ENCODE results near the gene MRI1.
A peak's percentile ranks its signal among the peaks of the same experiment; 100 is the strongest.
"Not testable (repeated sequence)": the region's sequence is repeated elsewhere in the genome, so short reads cannot be mapped to it uniquely, and the experiment has no call there.

MRI1 gene

DNA sequence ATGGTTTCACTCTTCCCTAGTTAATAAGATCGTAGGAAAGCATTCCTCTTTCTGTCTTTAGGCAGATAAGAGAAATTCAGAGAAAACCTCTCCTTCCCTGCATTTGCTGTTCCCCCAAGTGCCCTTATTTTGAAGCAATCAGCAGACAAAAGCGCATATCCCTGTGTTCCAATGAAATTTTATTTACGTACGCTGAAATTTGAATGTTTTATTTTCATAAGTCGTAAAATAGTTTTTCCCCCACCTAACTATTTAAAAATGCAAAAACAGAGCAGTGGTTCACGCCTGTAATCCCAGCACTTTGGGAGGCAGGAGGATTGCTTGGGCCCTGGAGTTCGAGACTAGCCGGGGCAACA lies 17.2 kb upstream of the MRI1 start:
- no peaks in the 10 kb centered on the region for H3K27me3 Mint-ChIP-seq
- no peaks in the 10 kb centered on the region for H3K36me3 Mint-ChIP-seq (ENCODE audit: low read depth)
- peaks cover 29% of the 10 kb centered on the region for H3K4me1 Mint-ChIP-seq (ENCODE audit: low read depth)
- peak overlapping the region; percentile 96 for H3K4me3 Mint-ChIP-seq
- H3K27ac Mint-ChIP-seq: no peak overlapping the region
- no peaks in the 10 kb centered on the region for H3K9me3 Mint-ChIP-seq

DNA sequence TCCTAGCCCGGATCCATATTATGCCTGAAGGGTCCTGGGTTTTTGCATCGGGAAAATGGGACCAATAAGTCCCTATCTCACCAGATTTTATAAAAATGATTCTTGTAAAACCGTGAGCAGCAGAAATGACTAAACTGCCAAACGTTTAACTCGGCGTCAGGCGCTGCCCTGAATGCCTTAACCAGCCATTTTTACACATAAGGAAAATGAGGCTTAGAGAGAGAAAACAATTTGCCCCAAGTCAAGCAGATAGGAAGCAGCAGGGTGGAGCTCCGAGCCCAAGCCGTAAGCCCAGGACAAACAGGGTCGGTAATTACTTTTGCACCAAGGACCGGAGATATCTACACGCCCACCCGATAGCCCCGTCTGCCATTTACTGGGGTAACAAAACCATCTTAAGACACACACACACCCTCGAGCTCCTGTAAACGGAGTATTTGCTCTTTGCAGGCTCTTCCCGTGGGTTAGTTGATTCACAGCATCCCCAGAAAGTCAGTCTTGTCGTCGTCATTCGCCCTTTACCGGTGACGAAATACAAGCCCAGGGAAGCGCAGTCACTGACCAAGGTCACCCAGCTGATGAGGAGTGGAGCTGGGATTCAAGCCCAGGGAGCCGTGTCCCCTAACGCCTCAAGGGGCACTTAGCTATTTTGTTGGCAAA lies 16.0 kb upstream of the MRI1 start:
- H3K4me1 Mint-ChIP-seq (ENCODE audit: low read depth): peaks cover 29% of the 10 kb centered on the region
- H3K36me3 Mint-ChIP-seq (ENCODE audit: low read depth): peaks cover 8% of the 10 kb centered on the region
- no peaks in the 10 kb centered on the region for H3K27me3 Mint-ChIP-seq

DNA sequence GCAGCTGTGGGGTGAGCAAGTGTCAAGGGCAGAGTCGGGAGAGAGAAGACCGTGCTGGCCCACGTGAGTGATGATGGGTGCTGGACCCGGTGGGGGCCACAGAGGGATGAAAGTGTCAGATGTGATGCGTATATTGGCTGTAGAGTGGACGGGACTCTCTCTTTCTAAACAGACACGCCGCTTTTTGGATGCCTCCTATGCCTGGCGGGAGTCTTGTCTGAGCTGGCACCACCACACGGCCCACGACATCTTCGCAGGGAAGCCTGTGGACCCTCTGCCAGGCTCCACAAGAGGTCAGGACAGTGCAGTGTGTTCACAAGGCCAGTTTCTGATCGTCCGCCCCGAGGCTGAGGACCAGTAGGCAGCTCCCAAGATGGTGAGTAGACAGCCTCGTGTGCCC lies 12.9 kb upstream of the MRI1 start:
- no peak overlapping the region for H3K4me3 Mint-ChIP-seq
- peaks cover 29% of the 10 kb centered on the region for H3K4me1 Mint-ChIP-seq (ENCODE audit: low read depth)
- no peaks in the 10 kb centered on the region for H3K27me3 Mint-ChIP-seq
- peak overlapping the region; percentile 38 for H3K27ac Mint-ChIP-seq
- no peaks in the 10 kb centered on the region for H3K9me3 Mint-ChIP-seq
- peaks cover 27% of the 10 kb centered on the region for H3K36me3 Mint-ChIP-seq (ENCODE audit: low read depth)

More for the DNA sequence above, 16.0 kb upstream of the MRI1 start:
- Mint-ChIP-seq H3K9me3 (no peaks in the 10 kb centered on the region), H3K4me3 (peak overlapping the region; percentile 96), H3K27ac (peak overlapping the region; percentile 79)

DNA sequence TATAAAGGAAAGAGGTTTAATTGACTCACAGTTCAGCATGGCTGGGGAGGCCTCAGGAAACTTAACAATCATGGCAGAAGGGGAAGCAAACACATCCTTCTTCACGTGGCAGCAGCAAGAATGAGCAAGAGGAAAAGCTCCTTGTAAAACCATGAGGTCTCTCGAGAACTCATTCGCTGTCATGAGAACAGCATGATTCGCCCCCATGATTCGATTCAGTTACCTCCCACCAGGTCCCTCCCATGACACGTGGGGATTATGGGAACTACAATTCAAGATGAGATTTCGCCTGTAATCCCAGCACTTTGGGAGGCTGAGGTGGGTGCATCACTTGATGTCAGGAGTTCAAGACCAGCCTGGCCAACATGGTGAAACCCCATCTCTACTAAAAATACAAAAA lies 10.7 kb upstream of the MRI1 start:
- H3K27ac Mint-ChIP-seq, H3K9me3 Mint-ChIP-seq, H3K27me3 Mint-ChIP-seq, H3K4me3 Mint-ChIP-seq: not testable (repeated sequence)
- Mint-ChIP-seq H3K4me1 (ENCODE audit: low read depth) (peaks cover 16% of the 10 kb centered on the region), H3K36me3 (ENCODE audit: low read depth) (peaks cover 45% of the 10 kb centered on the region)

DNA sequence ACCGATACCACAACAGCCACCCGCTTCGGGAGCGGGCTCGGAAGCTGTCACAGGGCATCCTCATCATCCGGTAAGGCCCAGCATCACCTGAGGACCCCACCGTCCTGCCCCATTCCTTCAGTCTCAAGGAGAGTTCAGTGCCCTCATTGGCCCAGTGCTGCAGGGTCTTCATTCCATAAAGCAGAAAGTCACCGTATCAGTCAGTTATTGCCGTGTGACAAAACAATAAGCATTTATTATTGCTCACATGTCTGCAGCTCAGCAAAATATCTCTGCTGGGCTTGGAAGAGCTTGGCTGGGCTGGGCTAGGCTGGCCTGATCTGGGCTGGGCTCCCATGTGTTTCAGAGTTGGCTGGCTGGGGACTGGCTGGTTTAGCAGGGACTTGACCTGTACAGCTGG lies 8.1 kb upstream of the MRI1 start:
- no peak overlapping the region for H3K27ac Mint-ChIP-seq
- no peaks in the 10 kb centered on the region for H3K9me3 Mint-ChIP-seq
- no peak overlapping the region for H3K4me3 Mint-ChIP-seq
- H3K27me3 Mint-ChIP-seq: no peaks in the 10 kb centered on the region
- H3K36me3 Mint-ChIP-seq (ENCODE audit: low read depth): peaks cover 49% of the 10 kb centered on the region
- H3K4me1 Mint-ChIP-seq (ENCODE audit: low read depth): no peaks in the 10 kb centered on the region

DNA sequence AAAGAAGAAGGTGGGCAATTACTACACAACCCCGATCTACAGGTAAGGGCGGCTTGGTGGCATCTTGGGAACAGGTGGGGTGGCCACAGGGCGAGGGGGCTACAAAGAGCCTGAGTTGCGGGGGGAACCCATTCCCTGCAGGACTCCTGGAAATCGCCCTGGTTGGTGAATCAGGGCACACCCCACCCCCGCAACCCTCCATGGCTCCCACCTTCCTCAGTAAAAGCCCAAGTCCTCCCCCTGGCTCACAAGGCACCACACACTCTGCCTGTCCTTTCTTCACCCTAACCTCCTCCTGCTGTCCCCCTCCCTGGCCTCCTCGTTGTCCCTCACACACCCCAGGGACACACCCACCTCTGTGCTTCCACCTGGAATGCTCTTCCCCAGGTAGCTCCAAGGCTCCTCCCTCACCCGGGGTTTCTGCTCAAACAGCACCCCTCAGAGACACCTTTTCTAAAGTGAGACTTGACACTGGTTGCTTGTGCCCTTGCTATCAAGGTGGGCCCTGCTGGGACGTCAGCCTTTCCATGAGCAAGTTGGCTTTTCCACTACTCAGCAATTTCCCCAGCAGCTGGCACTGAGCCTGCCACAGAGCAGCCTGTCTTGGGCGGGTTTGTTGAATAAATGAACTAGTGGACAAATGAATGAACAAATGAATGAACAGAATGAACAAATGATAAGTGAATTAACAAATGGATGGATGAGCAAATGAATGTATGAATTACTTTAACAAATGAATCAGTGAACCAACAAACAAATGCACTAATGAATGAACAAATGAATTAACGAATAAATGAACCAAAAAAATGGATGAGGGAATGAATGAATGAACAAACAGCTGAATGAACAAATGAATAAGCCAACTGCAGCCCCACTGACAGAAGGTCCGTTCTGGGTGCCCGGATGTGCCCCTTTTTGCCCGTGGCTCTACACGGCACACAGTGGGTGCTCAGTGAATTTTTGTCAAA lies 6.2 kb upstream of the MRI1 start:
- Mint-ChIP-seq H3K4me3 (no peak overlapping the region), H3K4me1 (ENCODE audit: low read depth) (no peaks in the 10 kb centered on the region), H3K9me3 (no peaks in the 10 kb centered on the region), H3K27ac (peak overlapping the region; percentile 40), H3K36me3 (ENCODE audit: low read depth) (peaks cover 55% of the 10 kb centered on the region), H3K27me3 (no peaks in the 10 kb centered on the region)

DNA sequence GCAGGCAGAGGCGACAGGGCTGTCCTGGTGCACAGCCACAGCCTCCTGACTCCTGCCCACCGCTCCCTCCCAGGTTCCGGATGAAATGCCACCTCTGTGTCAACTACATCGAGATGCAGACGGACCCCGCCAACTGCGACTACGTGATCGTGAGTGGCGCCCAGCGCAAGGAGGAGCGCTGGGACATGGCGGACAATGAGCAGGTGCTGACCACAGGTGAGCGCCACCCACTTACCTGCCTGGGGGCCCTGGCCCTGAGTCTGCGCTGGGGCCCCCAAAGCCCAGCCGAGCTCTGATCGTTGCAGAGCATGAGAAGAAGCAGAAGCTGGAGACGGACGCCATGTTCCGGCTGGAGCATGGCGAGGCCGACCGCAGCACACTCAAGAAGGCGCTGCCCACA lies 5.5 kb upstream of the MRI1 start:
- peaks cover 5% of the 10 kb centered on the region for H3K4me1 Mint-ChIP-seq (ENCODE audit: low read depth)
- H3K27ac Mint-ChIP-seq: no peak overlapping the region
- H3K9me3 Mint-ChIP-seq: no peaks in the 10 kb centered on the region
- H3K36me3 Mint-ChIP-seq (ENCODE audit: low read depth): peaks cover 54% of the 10 kb centered on the region
- H3K4me3 Mint-ChIP-seq: no peak overlapping the region
- H3K27me3 Mint-ChIP-seq: no peaks in the 10 kb centered on the region

DNA sequence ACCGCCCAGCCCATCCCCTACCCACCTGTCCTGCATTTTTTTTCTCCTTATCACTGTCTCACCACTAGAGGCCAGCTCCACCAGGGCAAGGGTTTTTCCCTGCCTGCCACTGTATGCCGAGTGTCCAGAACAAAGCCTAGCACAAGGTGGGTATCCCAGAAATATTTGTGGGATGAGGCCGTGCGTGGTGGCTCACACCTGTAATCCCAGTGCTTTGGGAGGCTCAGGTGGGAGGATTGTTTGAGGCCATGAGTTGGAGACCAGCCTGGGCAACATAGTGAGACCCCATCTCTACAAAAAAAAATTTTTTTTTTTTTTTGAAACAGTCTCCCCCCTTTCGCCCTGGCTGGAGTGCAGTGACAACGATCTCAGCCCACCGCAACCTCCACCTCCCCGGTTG lies 2.9 kb upstream of the MRI1 start:
- Mint-ChIP-seq H3K27ac (no peak overlapping the region), H3K4me3 (no peak overlapping the region), H3K36me3 (ENCODE audit: low read depth) (peaks cover 47% of the 10 kb centered on the region)

DNA sequence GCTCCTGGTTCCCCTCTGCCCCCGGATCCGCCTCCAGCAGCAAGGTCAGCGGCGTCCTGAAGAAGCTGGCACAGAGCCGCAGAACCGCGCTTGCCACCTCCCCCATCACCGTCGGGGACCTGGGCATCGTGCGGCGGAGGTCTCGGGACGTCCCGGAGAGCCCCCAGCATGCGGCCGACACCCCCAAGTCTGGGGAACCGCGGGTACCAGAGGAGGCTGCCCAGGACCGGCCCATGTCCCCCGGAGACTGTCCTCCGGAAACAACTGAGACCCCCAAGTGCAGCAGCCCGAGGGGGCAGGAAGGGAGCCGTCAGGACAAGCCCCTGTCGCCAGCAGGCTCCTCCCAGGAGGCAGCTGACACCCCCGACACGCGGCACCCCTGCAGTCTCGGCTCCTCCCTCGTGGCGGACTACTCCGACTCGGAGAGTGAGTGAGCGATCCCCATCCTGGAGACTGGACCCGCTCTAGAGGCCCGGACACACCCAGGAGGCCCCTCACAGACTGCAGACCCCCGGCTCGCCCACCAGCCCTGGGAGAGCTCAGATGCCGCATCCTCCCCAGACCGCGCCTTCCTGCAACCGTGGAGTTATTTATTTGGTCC lies 1.6 kb upstream of the MRI1 start:
- H3K4me3 Mint-ChIP-seq: no peak overlapping the region
- H3K4me1 Mint-ChIP-seq (ENCODE audit: low read depth): peaks cover 17% of the 10 kb centered on the region
- H3K27ac Mint-ChIP-seq: no peak overlapping the region
- peaks cover 38% of the 10 kb centered on the region for H3K36me3 Mint-ChIP-seq (ENCODE audit: low read depth)
- H3K27me3 Mint-ChIP-seq: no peaks in the 10 kb centered on the region
- H3K9me3 Mint-ChIP-seq: no peaks in the 10 kb centered on the region

More for the DNA sequence above, 2.9 kb upstream of the MRI1 start:
- Mint-ChIP-seq H3K4me1 (ENCODE audit: low read depth) (peaks cover 17% of the 10 kb centered on the region), H3K27me3 (no peaks in the 10 kb centered on the region), H3K9me3 (no peaks in the 10 kb centered on the region)

DNA sequence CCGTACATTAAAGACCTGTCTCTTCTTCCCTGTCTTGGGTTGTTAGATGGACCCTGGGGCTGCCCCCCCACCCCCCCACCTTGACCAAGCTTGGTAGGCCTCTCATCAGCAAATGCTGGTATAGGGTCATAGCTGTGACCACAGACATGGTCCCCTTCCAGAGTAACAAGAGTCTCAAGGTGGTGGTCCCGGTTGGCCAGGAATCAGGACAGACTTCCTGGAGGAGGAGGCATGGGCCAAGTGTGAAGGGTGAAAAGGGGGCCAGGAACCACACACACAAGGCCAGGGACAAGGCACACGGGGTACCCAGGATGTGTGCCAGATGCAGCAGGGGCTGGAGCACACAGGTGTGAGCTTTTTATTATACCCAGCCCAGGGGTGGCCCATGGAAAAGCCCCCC lies 1.1 kb upstream of the MRI1 start:
- peak overlapping the region; percentile 85 for H3K4me3 Mint-ChIP-seq
- no peak overlapping the region for H3K27ac Mint-ChIP-seq
- no peaks in the 10 kb centered on the region for H3K27me3 Mint-ChIP-seq
- H3K9me3 Mint-ChIP-seq: no peaks in the 10 kb centered on the region
- H3K4me1 Mint-ChIP-seq (ENCODE audit: low read depth): peaks cover 17% of the 10 kb centered on the region
- peaks cover 37% of the 10 kb centered on the region for H3K36me3 Mint-ChIP-seq (ENCODE audit: low read depth)

DNA sequence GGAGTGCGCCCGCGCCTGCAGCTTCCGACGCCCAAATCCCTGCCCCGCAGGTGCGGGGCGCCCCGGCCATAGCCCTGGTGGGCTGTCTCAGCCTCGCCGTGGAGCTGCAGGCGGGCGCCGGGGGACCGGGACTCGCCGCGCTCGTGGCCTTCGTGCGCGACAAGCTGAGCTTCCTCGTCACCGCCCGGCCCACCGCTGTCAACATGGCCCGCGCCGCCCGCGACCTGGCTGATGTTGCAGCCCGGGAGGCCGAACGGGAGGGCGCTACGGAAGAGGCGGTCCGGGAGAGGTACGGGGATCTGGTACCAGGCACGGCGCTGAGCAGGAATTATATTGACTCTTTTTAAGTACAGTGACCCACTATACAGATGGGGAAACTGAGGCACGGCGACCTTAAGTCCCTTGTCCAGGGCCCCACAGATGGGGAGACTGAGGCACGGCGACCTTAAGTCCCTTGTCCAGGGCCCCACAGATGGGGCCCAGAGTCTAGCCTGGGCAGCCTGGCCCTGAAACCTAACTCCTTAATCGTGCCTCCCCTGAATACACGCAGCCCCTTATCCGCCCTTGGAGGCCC lies 586 bp downstream of the MRI1 start:
- Mint-ChIP-seq H3K27ac (peak overlapping the region; percentile 92), H3K9me3 (no peaks in the 10 kb centered on the region), H3K36me3 (ENCODE audit: low read depth) (peaks cover 30% of the 10 kb centered on the region), H3K4me3 (peak overlapping the region; percentile 92), H3K4me1 (ENCODE audit: low read depth) (peaks cover 17% of the 10 kb centered on the region), H3K27me3 (no peaks in the 10 kb centered on the region)

DNA sequence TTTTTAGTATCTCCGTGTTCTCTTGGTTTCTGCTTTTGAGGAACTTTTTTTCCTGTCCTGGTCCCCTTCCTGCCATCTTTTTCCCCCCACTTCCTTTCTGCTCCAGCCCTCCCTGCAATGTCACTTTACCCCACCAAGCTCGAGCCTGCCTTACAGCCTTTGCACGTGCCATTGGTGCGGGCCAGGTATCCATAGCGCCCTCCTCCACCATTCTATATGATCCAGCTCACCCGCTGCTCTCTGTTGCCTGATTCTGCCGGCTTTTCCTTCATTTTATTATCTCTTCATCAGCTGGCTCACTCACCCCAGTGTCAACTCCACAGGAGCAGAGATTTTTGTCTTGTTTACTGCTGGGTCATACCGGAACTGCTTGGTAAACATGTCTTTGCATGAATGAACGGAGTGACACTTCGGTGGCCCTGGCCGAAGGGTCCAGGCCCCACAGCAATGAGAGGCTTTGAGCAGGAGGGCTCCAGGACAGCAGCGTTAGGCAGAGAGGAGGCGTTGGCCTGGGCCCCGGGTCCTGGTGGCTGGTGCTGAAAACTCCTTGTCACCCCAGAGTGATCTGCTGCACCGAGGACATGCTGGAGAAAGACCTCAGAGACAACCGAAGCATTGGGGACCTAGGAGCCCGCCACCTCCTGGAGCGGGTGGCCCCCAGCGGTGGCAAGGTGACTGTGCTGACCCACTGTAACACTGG lies 1.2 kb downstream of the MRI1 start:
- Mint-ChIP-seq H3K4me1 (ENCODE audit: low read depth) (peaks cover 17% of the 10 kb centered on the region), H3K9me3 (no peaks in the 10 kb centered on the region), H3K36me3 (ENCODE audit: low read depth) (peaks cover 30% of the 10 kb centered on the region), H3K27ac (peak overlapping the region; percentile 92), H3K4me3 (peak overlapping the region; percentile 92), H3K27me3 (no peaks in the 10 kb centered on the region)

DNA sequence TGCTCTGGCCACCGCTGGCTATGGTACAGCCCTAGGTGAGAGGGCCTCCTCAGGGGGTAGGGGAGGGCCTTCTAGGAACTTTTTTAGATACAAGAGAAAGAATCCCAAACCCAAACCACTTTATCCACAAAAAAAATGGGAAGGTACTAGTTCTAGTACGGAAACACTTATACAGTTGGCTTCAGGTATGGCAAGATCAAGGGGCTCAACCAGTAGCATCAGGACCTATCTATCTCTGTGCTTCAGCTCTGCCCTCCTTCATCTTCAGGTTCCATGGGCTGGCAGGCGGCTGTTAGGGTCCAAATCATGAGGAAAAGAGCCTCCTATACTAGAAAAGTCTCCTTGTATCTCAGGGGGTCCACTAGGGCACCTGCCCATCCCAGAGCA lies 1.8 kb downstream of the MRI1 start:
- Mint-ChIP-seq H3K27ac (no peak overlapping the region), H3K4me3 (peak overlapping the region; percentile 92), H3K27me3 (no peaks in the 10 kb centered on the region), H3K9me3 (no peaks in the 10 kb centered on the region), H3K4me1 (ENCODE audit: low read depth) (peaks cover 17% of the 10 kb centered on the region), H3K36me3 (ENCODE audit: low read depth) (peaks cover 30% of the 10 kb centered on the region)

DNA sequence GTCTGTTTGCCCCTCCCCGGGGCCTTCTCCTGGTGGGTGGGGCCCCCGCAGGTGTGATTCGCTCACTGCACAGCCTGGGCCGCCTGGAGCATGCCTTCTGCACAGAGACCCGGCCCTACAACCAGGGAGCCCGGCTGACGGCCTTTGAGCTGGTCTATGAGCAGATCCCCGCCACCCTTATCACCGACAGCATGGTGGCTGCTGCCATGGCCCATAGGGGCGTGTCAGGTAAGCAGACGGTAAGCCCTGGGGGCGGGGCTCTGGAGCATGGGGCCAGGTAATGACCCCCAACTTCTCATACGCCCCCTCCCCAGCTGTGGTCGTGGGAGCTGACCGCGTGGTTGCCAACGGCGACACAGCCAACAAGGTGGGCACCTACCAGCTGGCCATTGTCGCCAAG lies 4.2 kb downstream of the MRI1 start:
- Mint-ChIP-seq H3K27me3 (no peaks in the 10 kb centered on the region), H3K9me3 (no peaks in the 10 kb centered on the region), H3K36me3 (ENCODE audit: low read depth) (peaks cover 20% of the 10 kb centered on the region), H3K27ac (no peak overlapping the region), H3K4me1 (ENCODE audit: low read depth) (peaks cover 14% of the 10 kb centered on the region), H3K4me3 (no peak overlapping the region)

Measured in stimulated activated naive CD8-positive, alpha-beta T cell treated with anti-CD3 and anti-CD28 coated beads, Interleukin-15, Interleukin-2, amounts not matched to agents 100 ng/mL and 50 ng/mL, for 24 hours (primary cell).